Measurements from ENCODE around the gene OR10P1.

DNA sequence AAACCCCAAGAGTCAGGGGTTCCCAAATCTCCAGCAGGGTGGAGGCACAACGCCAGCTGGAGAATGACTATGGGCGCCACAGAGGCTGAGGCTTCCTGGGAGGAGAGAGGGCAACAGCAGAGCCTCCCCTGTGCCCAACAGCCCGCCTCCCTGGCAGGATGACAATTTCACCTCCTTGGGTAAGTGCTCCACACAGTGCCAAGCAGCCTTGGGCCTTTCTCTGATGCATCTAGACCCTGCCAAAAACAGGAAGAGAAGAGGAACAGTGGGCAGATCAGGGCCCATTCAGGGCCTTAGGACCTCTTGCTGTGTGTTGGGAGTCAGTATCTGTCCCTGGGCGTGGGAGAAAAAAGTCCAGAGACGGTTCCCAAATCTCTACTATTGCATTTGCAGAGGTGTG is 5.0 kb upstream of the OR10P1 start:
- TF ChIP-seq, protein P1, sequence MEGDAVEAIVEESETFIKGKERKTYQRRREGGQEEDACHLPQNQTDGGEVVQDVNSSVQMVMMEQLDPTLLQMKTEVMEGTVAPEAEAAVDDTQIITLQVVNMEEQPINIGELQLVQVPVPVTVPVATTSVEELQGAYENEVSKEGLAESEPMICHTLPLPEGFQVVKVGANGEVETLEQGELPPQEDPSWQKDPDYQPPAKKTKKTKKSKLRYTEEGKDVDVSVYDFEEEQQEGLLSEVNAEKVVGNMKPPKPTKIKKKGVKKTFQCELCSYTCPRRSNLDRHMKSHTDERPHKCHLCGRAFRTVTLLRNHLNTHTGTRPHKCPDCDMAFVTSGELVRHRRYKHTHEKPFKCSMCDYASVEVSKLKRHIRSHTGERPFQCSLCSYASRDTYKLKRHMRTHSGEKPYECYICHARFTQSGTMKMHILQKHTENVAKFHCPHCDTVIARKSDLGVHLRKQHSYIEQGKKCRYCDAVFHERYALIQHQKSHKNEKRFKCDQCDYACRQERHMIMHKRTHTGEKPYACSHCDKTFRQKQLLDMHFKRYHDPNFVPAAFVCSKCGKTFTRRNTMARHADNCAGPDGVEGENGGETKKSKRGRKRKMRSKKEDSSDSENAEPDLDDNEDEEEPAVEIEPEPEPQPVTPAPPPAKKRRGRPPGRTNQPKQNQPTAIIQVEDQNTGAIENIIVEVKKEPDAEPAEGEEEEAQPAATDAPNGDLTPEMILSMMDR (conservative IDR thresholded peaks at IDR 0.05; ENCODE audit: low read depth, low read length), result no peak
- TF ChIP-seq EZH2 (IDR thresholded peaks at IDR 0.05; ENCODE audit: low read length, unreplicated experiment), result no peak
